Liver (tissue), 9 donors: Measurements from ENCODE around the gene HIPK2. TPM values are rescaled to one million over a fixed set of nuclear protein-coding genes. Genes with fewer than 3 reads are reported as not detected.

Experiments used
- DNase-seq: peaks from one replicate; pipeline ENCODE4 v3.0.0-alpha.2; 2017; ENCODE audit warnings: low spot score
- H3K27ac ChIP-seq, 2 donors: one replicate each; pipeline ENCODE4 v1.7.0; 2013; ENCODE audit warnings: inconsistent platforms in 2 of 2, low read length in 2 of 2, control low read depth in 1 of 2, low read depth in 1 of 2, mild to moderate bottlenecking in 1 of 2
- H3K27me3 ChIP-seq, 4 donors: one replicate each; pipeline versions ENCODE4 v1.6.1 to v1.7.0; 2013; ENCODE audit warnings: low read length in 3 of 4, inconsistent platforms in 1 of 4, mild to moderate bottlenecking in 1 of 4, moderate library complexity in 1 of 4; ENCODE audit not compliant: control insufficient read depth in 4 of 4, insufficient read depth in 4 of 4
- H3K36me3 ChIP-seq, 4 donors: one replicate each; pipeline versions ENCODE4 v1.6.1 to v1.7.0; 2013; ENCODE audit warnings: low read length in 3 of 4, mild to moderate bottlenecking in 3 of 4, low read depth in 1 of 4, moderate library complexity in 1 of 4; ENCODE audit not compliant: control insufficient read depth in 4 of 4, insufficient read depth in 3 of 4
- H3K4me1 ChIP-seq, 4 donors: one replicate each; pipeline versions ENCODE4 v1.6.1 to v1.7.0; 2013; ENCODE audit warnings: low read length in 3 of 4, mild to moderate bottlenecking in 3 of 4, moderate library complexity in 1 of 4; ENCODE audit not compliant: control insufficient read depth in 4 of 4, insufficient read depth in 4 of 4
- H3K4me3 ChIP-seq, 3 donors: one replicate each; pipeline versions ENCODE4 v1.6.1 to v1.7.0; 2013; ENCODE audit warnings: low read length in 3 of 3, control low read depth in 1 of 3, low read depth in 1 of 3, mild to moderate bottlenecking in 1 of 3
- H3K9ac ChIP-seq, 2 donors: one replicate each; pipeline ENCODE4 v1.7.0; 2013; ENCODE audit warnings: low read length in 2 of 2, mild to moderate bottlenecking in 2 of 2, moderate library complexity in 2 of 2, control low read depth in 1 of 2, low read depth in 1 of 2
- H3K9me3 ChIP-seq, 4 donors: one replicate each; pipeline versions ENCODE4 v1.6.1 to v1.7.0; 2013; ENCODE audit warnings: low read length in 3 of 4; ENCODE audit not compliant: control insufficient read depth in 4 of 4
- EGR1 ChIP-seq, 2 donors: IDR thresholded peaks; 2 replicates each; pipeline ENCODE4 v1.6.1; 2016 to 2018; ENCODE audit warnings: antibody characterized with exemption in 2 of 2, low read depth in 2 of 2
- FOXA1 ChIP-seq: IDR thresholded peaks from 2 replicates; pipeline ENCODE4 v1.6.1; 2016; ENCODE audit warnings: antibody characterized with exemption
- FOXA2 ChIP-seq: IDR thresholded peaks from 2 replicates; pipeline ENCODE4 v1.6.1; 2016; ENCODE audit warnings: antibody characterized with exemption
- GABPA ChIP-seq, 2 donors: IDR thresholded peaks in 1 of 2; conservative IDR thresholded peaks in 1 of 2; 2 replicates each; pipeline ENCODE4 v1.6.1; 2016; ENCODE audit warnings: antibody characterized with exemption in 2 of 2, mild to moderate bottlenecking in 1 of 2, moderate library complexity in 1 of 2
- HNF4A ChIP-seq, 2 donors: conservative IDR thresholded peaks; 2 replicates each; pipeline ENCODE4 v1.6.1; 2016; ENCODE audit warnings: antibody characterized with exemption in 2 of 2, mild to moderate bottlenecking in 2 of 2
- HNF4G ChIP-seq: IDR thresholded peaks from 2 replicates; pipeline ENCODE4 v1.6.1; 2016; ENCODE audit warnings: antibody characterized with exemption
- JUND ChIP-seq, 2 donors: IDR thresholded peaks; 2 replicates each; pipeline ENCODE4 v1.6.1; 2016; ENCODE audit warnings: antibody characterized with exemption in 2 of 2
- MAX ChIP-seq: IDR thresholded peaks from 2 replicates; pipeline ENCODE4 v1.6.1; 2016; ENCODE audit warnings: antibody characterized with exemption
- NR2F2 ChIP-seq: IDR thresholded peaks from 2 replicates; pipeline ENCODE4 v1.6.1; 2016; ENCODE audit warnings: antibody characterized with exemption
- RAD21 ChIP-seq, 2 donors: IDR thresholded peaks; 2 replicates each; pipeline ENCODE4 v1.6.1; 2016; ENCODE audit warnings: antibody characterized with exemption in 2 of 2, mild to moderate bottlenecking in 2 of 2
- REST ChIP-seq: IDR thresholded peaks from 2 replicates; pipeline ENCODE4 v1.6.1; 2016; ENCODE audit warnings: antibody characterized with exemption, mild to moderate bottlenecking
- RXRA ChIP-seq, 2 donors: IDR thresholded peaks; 2 replicates each; pipeline ENCODE4 v1.6.1; 2017 to 2018; ENCODE audit warnings: antibody characterized with exemption in 2 of 2, mild to moderate bottlenecking in 1 of 2
- SP1 ChIP-seq: IDR thresholded peaks from 2 replicates; pipeline ENCODE4 v1.6.1; 2018; ENCODE audit warnings: antibody characterized with exemption, mild to moderate bottlenecking
- TAF1 ChIP-seq: conservative IDR thresholded peaks from 2 replicates; pipeline ENCODE4 v1.6.1; 2016; ENCODE audit warnings: antibody characterized with exemption, mild to moderate bottlenecking
- YY1 ChIP-seq: IDR thresholded peaks from 2 replicates; pipeline ENCODE4 v1.6.1; 2016; ENCODE audit warnings: antibody characterized with exemption, mild to moderate bottlenecking
- WGBS: extraction: QIAGEN DNeasy Blood & Tissue Kit; methylation state at CpG from one replicate; pipeline ENCODE4 v1.1.7; 2013; 5-methylcytosine and 5-hydroxymethylcytosine counted together
- polyA plus RNA-seq, 2 donors: library from polyadenylated mRNA; stranded (reverse) in 1 of 2; unstranded in 1 of 2; fragments of 200-250 nt in 1 of 2; fragments of >200 nt in 1 of 2; fragmentation: Nextera tagmentation in 1 of 2; extraction: Ambion mirVana in 1 of 2; gene quantifications; one replicate each; pipeline versions ENCODE4 v1.2.1 to v1.2.3, GENCODE V29; 2013 to 2015
- total RNA-seq, 2 donors: library from RNA; depleted of rRNA; stranded (reverse); fragments of >200 nt; gene quantifications; one replicate each; pipeline ENCODE4 v1.2.3, GENCODE V29; 2014
- TF ChIP-seq, protein P1 (sequence below): IDR thresholded peaks from 2 replicates; pipeline ENCODE4 v1.6.1; 2016; ENCODE audit warnings: antibody characterized with exemption
- TF ChIP-seq, protein P2 (sequence below): fragments of 150-350 bp; IDR thresholded peaks from 2 replicates; pipeline ENCODE4 v1.5.1; 2017; ENCODE audit warnings: improper control_type of control experiment, low read depth, low read length; ENCODE audit not compliant: missing input control
- TF ChIP-seq, protein P3 (sequence below): IDR thresholded peaks from 2 replicates; pipeline ENCODE4 v1.6.1; 2016; ENCODE audit warnings: antibody characterized with exemption
- donor health status: healthy.
- donor health status: healthy.
- donor health status: healthy.
- donor health status: healthy.
- donor health status: healthy.

HIPK2 gene
- total and polyA plus RNA-seq, 4 donors: 13.1 to 48.8 (median 16.6) TPM

DNA sequence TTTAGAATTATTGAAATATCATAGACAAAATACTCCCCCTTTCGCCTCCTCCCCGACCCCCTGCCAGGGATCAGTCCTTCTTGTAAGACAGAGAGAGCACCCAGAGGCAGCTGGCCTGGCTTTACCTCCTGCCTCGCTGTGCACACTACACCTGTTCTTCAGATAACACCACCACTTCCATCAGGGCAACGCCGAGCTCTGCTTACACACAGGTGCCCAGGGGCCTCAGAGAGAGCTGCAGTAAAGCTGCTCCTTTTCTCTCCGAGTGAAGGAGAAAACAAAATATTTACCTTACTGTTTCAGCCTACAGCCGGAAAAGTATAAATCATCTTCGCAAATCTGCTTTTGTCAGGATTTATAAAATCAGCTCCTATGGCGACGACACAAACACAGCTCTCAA lies 80.7 kb downstream of the HIPK2 start:
- H3K9ac ChIP-seq: no peak overlapping the region
- H3K4me3 ChIP-seq: no peak overlapping the region
- peaks cover 3 to 39% (median 28%) of the 10 kb centered on the region in 4 donors for H3K4me1 ChIP-seq
- 89% methylated on average over 10 of the region's 10 CpGs for WGBS
- H3K9me3 ChIP-seq: no peaks in the 10 kb centered on the region
- no peak for DNase-seq
- no peaks in the 10 kb centered on the region for H3K27me3 ChIP-seq
- no peak for TF ChIP-seq FOXA2
- TF ChIP-seq MAX: no peak
- TF ChIP-seq YY1: no peak
- TF ChIP-seq RXRA (IDR thresholded peaks at IDR 0.05): no peak
- TF ChIP-seq HNF4G: no peak
- no peak for TF ChIP-seq TAF1
- no peak for TF ChIP-seq EGR1 (IDR thresholded peaks at IDR 0.05; ENCODE audit: low read depth in 2 of 2)
- no peak overlapping the region for H3K27ac ChIP-seq
- H3K36me3 ChIP-seq: peaks cover 2 to 15% (median 8%) of the 10 kb centered on the region in 4 donors

GRCh38 chr7:139696552-139696951 lies 81.2 kb downstream of the HIPK2 start:
- Histone ChIP-seq H3K4me3 (no peak overlapping the region), H3K36me3 (peaks cover 2 to 15% (median 8%) of the 10 kb centered on the region in 4 donors), H3K9ac (no peak overlapping the region), H3K4me1 (peaks cover 3 to 39% (median 29%) of the 10 kb centered on the region in 4 donors), H3K9me3 (no peaks in the 10 kb centered on the region), H3K27ac (no peak overlapping the region), H3K27me3 (no peaks in the 10 kb centered on the region)
- WGBS: 79% methylated on average over 4 of the region's 4 CpGs
- no peak for TF ChIP-seq TAF1
- TF ChIP-seq FOXA2: no peak
- TF ChIP-seq RAD21 (IDR thresholded peaks at IDR 0.05): no peak
- TF ChIP-seq HNF4G: no peak
- TF ChIP-seq, protein P1, sequence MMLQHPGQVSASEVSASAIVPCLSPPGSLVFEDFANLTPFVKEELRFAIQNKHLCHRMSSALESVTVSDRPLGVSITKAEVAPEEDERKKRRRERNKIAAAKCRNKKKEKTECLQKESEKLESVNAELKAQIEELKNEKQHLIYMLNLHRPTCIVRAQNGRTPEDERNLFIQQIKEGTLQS: no peak
- no peak for TF ChIP-seq HNF4A (conservative IDR thresholded peaks at IDR 0.05)
- TF ChIP-seq, protein P2, sequence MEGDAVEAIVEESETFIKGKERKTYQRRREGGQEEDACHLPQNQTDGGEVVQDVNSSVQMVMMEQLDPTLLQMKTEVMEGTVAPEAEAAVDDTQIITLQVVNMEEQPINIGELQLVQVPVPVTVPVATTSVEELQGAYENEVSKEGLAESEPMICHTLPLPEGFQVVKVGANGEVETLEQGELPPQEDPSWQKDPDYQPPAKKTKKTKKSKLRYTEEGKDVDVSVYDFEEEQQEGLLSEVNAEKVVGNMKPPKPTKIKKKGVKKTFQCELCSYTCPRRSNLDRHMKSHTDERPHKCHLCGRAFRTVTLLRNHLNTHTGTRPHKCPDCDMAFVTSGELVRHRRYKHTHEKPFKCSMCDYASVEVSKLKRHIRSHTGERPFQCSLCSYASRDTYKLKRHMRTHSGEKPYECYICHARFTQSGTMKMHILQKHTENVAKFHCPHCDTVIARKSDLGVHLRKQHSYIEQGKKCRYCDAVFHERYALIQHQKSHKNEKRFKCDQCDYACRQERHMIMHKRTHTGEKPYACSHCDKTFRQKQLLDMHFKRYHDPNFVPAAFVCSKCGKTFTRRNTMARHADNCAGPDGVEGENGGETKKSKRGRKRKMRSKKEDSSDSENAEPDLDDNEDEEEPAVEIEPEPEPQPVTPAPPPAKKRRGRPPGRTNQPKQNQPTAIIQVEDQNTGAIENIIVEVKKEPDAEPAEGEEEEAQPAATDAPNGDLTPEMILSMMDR: no peak
- no peak for TF ChIP-seq EGR1 (IDR thresholded peaks at IDR 0.05; ENCODE audit: low read depth in 2 of 2)
- TF ChIP-seq SP1: no peak
- no peak for TF ChIP-seq GABPA (IDR thresholded peaks at IDR 0.05 in 1 of 2, conservative IDR thresholded peaks at IDR 0.05 in 1 of 2)
- TF ChIP-seq REST: no peak
- no peak for TF ChIP-seq FOXA1
- no peak for TF ChIP-seq YY1
- TF ChIP-seq JUND (IDR thresholded peaks at IDR 0.05): no peak
- TF ChIP-seq MAX: no peak
- no peak for TF ChIP-seq RXRA (IDR thresholded peaks at IDR 0.05)
- TF ChIP-seq NR2F2: no peak
- TF ChIP-seq, protein P3, sequence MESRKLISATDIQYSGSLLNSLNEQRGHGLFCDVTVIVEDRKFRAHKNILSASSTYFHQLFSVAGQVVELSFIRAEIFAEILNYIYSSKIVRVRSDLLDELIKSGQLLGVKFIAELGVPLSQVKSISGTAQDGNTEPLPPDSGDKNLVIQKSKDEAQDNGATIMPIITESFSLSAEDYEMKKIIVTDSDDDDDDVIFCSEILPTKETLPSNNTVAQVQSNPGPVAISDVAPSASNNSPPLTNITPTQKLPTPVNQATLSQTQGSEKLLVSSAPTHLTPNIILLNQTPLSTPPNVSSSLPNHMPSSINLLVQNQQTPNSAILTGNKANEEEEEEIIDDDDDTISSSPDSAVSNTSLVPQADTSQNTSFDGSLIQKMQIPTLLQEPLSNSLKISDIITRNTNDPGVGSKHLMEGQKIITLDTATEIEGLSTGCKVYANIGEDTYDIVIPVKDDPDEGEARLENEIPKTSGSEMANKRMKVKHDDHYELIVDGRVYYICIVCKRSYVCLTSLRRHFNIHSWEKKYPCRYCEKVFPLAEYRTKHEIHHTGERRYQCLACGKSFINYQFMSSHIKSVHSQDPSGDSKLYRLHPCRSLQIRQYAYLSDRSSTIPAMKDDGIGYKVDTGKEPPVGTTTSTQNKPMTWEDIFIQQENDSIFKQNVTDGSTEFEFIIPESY: no peak
- no peak for DNase-seq
